Peyer's patch (tissue), 4 donors: ENCODE results near the gene VAMP5.

Experiments
- POLR2A ChIP-seq, 2 donors: fragments of 450-650 bp; IDR thresholded peaks; one replicate each; pipeline ENCODE4 v1.5.1; 2017; ENCODE audit warnings: antibody characterized with exemption in 2 of 2, mild to moderate bottlenecking in 2 of 2, moderate library complexity in 2 of 2
- TF ChIP-seq, protein P1 (sequence below), 6 experiments: fragments of 450-650 bp in 4 of 6; fragments of 200-600 bp in 2 of 6; sonication (generic) in 1 of 6; IDR thresholded peaks; one replicate each; pipeline ENCODE4 v1.5.1; 2017 to 2019; ENCODE audit warnings: antibody characterized with exemption in 6 of 6, mild to moderate bottlenecking in 3 of 6, moderate library complexity in 1 of 6

DNA sequence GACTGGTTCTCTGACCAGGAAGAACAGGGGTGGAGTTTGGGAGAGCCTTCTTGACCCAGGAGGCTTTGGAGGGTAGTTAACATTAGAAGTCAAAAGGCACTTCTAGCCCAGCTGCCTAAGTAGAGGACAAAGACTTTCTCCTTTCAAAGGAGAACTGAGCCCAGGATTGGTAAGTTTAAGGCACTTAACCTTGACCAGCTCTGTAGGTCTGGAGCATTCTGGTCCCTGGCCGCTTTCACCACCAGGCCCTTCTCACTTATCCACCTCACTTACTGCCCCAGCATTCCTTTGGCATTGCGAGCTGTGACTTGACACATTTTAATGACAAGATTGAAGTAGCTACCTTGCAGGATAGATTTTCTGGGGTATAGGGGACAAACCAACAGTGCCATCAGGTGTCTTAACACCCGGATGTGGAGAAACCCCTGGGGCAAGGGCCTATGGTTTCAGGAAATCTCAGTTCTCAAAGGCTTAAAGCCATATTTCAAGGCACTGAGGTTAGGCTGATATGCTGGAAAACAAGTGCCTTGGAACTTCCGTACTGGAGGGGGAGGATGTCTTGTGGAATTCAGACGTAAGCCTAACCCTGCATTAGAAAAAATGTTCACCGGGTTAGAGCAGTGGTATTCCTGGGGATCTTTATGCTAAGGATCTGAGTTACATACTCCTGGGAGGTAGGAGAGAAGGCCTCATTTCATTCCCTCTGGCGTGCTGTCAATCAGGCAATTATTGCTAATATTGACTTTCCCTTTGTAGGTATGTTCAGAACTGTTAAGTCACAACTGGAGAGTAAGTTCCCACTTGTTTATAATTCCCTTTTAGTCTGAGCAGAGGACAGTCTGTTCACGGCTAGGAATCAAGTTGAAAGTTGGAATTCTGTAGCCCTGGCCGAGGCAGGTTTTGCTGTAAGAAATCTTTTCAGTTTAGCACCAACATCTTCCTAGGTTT is 23.3 kb downstream of the VAMP5 start:
- TF ChIP-seq, protein P1, sequence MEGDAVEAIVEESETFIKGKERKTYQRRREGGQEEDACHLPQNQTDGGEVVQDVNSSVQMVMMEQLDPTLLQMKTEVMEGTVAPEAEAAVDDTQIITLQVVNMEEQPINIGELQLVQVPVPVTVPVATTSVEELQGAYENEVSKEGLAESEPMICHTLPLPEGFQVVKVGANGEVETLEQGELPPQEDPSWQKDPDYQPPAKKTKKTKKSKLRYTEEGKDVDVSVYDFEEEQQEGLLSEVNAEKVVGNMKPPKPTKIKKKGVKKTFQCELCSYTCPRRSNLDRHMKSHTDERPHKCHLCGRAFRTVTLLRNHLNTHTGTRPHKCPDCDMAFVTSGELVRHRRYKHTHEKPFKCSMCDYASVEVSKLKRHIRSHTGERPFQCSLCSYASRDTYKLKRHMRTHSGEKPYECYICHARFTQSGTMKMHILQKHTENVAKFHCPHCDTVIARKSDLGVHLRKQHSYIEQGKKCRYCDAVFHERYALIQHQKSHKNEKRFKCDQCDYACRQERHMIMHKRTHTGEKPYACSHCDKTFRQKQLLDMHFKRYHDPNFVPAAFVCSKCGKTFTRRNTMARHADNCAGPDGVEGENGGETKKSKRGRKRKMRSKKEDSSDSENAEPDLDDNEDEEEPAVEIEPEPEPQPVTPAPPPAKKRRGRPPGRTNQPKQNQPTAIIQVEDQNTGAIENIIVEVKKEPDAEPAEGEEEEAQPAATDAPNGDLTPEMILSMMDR (IDR thresholded peaks at IDR 0.05), result no peak
- TF ChIP-seq POLR2A (IDR thresholded peaks at IDR 0.05), result no peak
